Left renal cortex interstitium (tissue), 4 donors: Measurements from ENCODE around the gene SLC38A3. TPM values are rescaled to one million over a fixed set of nuclear protein-coding genes. Genes with fewer than 3 reads are reported as not detected.
A peak's percentile ranks its signal among the peaks of the same experiment; 100 is the strongest.
"Not testable (repeated sequence)": the region's sequence is repeated elsewhere in the genome, so short reads cannot be mapped to it uniquely, and the experiment has no call there.

Source experiments
- DNase-seq, 4 donors: peaks; one replicate each; pipeline ENCODE4 v3.0.0-alpha.2; 2013; ENCODE audit warnings: low read depth in 4 of 4, low spot score in 2 of 4, missing footprints in 1 of 4
- polyA plus RNA-seq, 4 donors: library from polyadenylated mRNA; unstranded; fragments of 120-200 nt; gene quantifications; one replicate each; pipeline ENCODE4 v1.2.1, GENCODE V29; 2013; ENCODE audit not compliant: insufficient read length in 4 of 4

Gene SLC38A3
- polyA plus RNA-seq, 4 donors = 4.4 to 8.4 (median 7.8) TPM

GRCh38 chr3:50208677-50209344 lies 3.7 kb downstream of the SLC38A3 start:
- no peak for DNase-seq

GRCh38 chr3:50210176-50210509 lies 5.1 kb downstream of the SLC38A3 start:
- DNase-seq = no peak

GRCh38 chr3:50210510-50211367 lies 5.7 kb downstream of the SLC38A3 start:
- no peak for DNase-seq

- DNase-seq = not testable (repeated sequence)
These were observed 6.3 kb downstream of the SLC38A3 start for GRCh38 chr3:50211368-50211717.

- no peak for DNase-seq
These were observed 6.9 kb downstream of the SLC38A3 start for GRCh38 chr3:50211930-50212329.

- no peak for DNase-seq
These were observed 7.4 kb downstream of the SLC38A3 start for GRCh38 chr3:50212502-50212901.

GRCh38 chr3:50212971-50213370 lies 7.9 kb downstream of the SLC38A3 start:
- DNase-seq = no peak

GRCh38 chr3:50213373-50213772 lies 8.3 kb downstream of the SLC38A3 start:
- no peak for DNase-seq

GRCh38 chr3:50214824-50215223 lies 9.8 kb downstream of the SLC38A3 start:
- no peak for DNase-seq

- no peak for DNase-seq
These were observed 10.5 kb downstream of the SLC38A3 start for GRCh38 chr3:50215529-50215928.

GRCh38 chr3:50217681-50218080 lies 12.6 kb downstream of the SLC38A3 start:
- DNase-seq = no peak

GRCh38 chr3:50218448-50218847 lies 13.4 kb downstream of the SLC38A3 start:
- DNase-seq = no peak

- DNase-seq = no peak
These were observed 14.2 kb downstream of the SLC38A3 start for GRCh38 chr3:50219285-50219684.

- DNase-seq = no peak
These were observed 15.0 kb downstream of the SLC38A3 start for GRCh38 chr3:50220109-50220508.

- no peak for DNase-seq
These were observed 16.0 kb downstream of the SLC38A3 start for GRCh38 chr3:50221051-50221410.

- DNase-seq = no peak
These were observed 16.5 kb downstream of the SLC38A3 start for GRCh38 chr3:50221411-50222168.

- DNase-seq = no peak
These were observed 17.1 kb downstream of the SLC38A3 start for GRCh38 chr3:50222169-50222528.

GRCh38 chr3:50224639-50225038 lies 19.6 kb downstream of the SLC38A3 start:
- DNase-seq = no peak

- no peak for DNase-seq
These were observed 21.9 kb downstream of the SLC38A3 start for GRCh38 chr3:50226888-50227389.

GRCh38 chr3:50227390-50228183 lies 22.5 kb downstream of the SLC38A3 start:
- DNase-seq = peak in 3 of 4 donors; percentile 87 to 93 (median 90)
